Fibroblast of mammary gland (primary cell): ENCODE measurements around the gene CDH23.
A peak's percentile ranks its signal among the peaks of the same experiment; 100 is the strongest.
"Not testable (repeated sequence)": the region's sequence is repeated elsewhere in the genome, so short reads cannot be mapped to it uniquely, and the experiment has no call there.

Source experiments
- DNase-seq: peaks from one replicate; pipeline ENCODE4 v3.0.0-alpha.2; 2010; ENCODE audit warnings: low read depth
- H3K4me3 ChIP-seq: 2 replicates; pipeline ENCODE4 v1.5.1; 2011; ENCODE audit warnings: low read depth, mild to moderate bottlenecking, low read length, moderate library complexity; ENCODE audit not compliant: control insufficient read depth
- TF ChIP-seq, protein P1 (sequence below): conservative IDR thresholded peaks from 2 replicates; pipeline ENCODE4 v1.5.1; 2011; ENCODE audit warnings: low read depth, low read length, inconsistent platforms; ENCODE audit not compliant: control insufficient read depth, insufficient read depth

Gene CDH23

DNA sequence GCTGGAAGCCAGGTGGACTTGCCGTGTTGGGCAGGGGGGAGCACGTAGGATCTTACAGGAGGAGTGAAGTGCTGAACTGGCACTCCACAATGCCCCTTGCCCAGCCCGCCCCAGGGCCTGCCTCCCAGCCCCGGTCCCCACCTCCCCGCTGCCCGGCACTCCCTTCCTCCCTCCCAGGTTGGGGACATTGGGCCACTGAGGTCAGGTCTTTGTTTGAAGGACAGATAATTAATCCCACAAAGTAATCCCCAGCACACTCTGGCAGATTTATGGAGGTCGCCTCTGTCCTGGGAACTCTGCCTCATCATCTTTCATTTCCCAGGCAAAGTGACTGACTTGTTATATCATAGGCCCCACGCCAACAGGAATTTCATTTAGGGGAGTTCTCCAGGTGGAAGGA, 200.0 kb downstream of the CDH23 start:
- DNase-seq = no peak
- H3K4me3 ChIP-seq = no peak overlapping the region
- TF ChIP-seq, protein P1, sequence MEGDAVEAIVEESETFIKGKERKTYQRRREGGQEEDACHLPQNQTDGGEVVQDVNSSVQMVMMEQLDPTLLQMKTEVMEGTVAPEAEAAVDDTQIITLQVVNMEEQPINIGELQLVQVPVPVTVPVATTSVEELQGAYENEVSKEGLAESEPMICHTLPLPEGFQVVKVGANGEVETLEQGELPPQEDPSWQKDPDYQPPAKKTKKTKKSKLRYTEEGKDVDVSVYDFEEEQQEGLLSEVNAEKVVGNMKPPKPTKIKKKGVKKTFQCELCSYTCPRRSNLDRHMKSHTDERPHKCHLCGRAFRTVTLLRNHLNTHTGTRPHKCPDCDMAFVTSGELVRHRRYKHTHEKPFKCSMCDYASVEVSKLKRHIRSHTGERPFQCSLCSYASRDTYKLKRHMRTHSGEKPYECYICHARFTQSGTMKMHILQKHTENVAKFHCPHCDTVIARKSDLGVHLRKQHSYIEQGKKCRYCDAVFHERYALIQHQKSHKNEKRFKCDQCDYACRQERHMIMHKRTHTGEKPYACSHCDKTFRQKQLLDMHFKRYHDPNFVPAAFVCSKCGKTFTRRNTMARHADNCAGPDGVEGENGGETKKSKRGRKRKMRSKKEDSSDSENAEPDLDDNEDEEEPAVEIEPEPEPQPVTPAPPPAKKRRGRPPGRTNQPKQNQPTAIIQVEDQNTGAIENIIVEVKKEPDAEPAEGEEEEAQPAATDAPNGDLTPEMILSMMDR = no peak

DNA sequence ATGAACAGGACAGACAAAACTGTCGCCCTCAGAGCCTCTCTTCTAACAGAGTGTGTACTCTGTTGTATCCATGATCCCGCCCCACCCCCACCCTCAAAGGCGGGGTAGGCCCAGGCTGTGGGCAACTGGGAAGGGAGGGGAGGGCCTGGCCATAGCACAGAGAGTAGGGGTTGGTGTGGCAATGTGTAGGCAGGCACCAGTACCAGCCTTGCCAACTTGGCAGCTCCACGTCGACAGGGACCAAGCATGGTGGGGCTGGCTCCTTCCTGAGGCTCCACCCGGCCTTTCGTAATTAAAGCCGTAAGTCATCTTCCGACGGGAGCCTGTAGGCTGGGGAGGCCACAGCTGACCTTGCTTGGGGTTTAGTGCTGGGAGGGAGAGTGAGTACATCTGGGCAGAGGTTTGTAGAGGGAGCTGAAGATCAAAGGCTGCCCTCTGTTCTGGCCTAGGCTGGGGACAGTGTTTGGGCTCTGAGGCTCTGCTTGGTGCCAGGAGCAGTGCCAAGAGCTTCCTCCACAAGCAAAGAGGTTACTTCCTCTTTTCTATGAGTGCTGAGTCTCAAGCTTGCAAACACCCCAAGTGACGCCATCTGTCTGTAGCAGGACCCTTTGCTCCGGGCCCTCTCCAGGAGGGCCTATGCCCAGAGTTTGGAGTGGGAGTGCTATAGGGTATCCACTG, 201.2 kb downstream of the CDH23 start:
- H3K4me3 ChIP-seq = no peak overlapping the region
- TF ChIP-seq, protein P1 = no peak
- peak; percentile 70 for DNase-seq

DNA sequence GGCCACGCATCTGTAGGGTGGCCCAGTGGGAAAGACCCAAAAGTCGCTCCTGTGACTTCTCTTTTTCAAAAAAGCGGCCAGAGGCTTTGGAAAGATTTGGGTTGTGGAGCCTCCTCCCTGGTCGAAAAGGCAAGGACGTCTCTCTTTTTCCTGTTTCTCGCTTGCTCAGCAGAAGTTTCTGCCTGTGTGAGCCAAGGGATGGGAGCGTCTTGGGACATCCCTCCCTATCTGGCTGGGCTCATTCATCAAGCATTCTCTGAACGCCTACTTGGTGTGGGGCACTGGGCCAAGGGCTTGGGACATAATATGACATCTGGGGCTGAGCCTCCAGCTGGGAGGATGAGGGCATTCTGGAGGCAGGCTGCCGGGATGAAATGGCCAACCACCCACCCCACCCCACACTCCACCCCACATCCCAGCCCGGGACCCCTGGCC, 201.9 kb downstream of the CDH23 start:
- TF ChIP-seq, protein P1 = no peak
- H3K4me3 ChIP-seq = no peak overlapping the region
- peak; percentile 86 for DNase-seq

DNA sequence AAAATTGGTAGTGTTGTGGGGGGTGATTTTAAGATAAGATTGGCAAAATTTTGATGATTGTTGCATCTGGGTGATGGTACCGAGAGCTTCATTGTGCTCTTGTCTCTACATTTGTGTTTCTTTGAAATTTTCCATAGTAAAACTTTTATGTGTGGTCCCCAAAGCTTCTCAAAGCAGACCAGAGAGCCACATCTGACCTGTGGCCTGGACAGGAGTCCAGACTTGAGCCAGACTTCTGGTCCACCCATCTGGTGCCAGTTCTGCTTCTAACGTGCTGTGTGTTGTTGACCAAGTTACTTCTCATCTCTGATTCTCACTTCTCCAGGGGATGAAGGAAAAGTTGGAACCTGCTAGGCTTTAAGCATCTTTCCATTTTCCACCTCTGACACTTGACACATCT, 202.8 kb downstream of the CDH23 start:
- no peak for DNase-seq
- TF ChIP-seq, protein P1 = no peak
- H3K4me3 ChIP-seq = no peak overlapping the region

DNA sequence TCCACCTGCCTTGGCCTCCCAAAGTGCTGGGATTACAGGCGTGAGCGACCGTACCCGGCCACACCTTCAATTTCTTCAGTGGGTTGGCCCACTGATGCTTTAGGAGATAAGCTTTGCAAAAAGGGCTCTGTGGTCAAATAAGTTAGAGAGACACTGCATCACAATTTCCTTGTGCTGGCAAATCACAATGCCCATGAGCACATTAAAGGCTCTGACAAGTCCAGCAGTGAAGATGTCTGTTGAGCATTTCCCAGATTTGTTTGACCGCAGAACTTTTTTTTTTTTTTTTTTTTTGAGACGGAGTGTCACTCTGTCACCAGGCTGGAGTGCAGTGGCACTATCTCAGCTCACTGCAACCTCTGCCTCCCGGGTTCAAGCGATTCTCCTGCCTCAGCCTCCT, 203.5 kb downstream of the CDH23 start:
- H3K4me3 ChIP-seq, DNase-seq: not testable (repeated sequence)

DNA sequence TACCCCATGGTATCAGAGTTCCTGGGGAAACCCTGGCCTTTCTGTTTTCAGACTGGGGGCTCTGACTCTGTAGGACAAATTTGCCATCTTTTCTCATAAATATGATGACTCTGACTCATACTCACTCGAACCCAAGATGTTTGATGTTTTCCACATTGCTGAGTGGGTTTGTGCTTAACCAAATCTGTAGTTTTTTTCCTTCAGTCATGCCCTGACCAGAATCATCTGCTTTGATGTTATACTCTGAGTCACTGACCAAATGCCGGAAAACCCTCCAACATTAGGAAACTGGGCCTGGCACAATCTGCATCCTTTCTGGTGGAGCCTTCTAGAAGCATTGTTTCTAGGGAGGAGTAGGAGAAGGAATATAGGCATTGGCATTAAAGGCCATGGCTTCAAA, 204.1 kb downstream of the CDH23 start:
- TF ChIP-seq, protein P1 = no peak
- DNase-seq = peak; percentile 95
- H3K4me3 ChIP-seq = no peak overlapping the region

DNA sequence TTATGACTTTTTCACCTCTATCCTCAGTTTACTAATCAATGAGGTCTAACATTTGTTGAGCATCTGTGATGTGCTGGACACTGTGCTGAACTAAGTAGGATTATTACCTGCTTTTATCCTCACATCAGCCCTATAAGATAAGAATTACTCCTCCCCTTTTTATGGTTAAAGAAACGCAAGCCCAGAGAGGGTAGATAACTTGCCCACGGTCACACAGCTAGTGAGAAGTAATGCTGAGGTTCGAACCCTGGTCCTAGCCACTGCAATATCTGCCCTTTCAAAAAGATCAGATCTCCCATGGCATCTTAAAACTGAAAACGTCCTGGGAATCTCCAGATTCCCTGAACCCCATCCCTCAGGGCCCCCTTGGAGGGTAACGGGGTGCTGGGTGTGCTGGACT, 204.6 kb downstream of the CDH23 start:
- TF ChIP-seq, protein P1 = no peak
- no peak for DNase-seq
- H3K4me3 ChIP-seq = no peak overlapping the region
